ENCODE results near the gene RSPH10B2. TPM values are rescaled to one million over a fixed set of nuclear protein-coding genes. Genes with fewer than 3 reads are reported as not detected.
"Not testable (repeated sequence)": the region's sequence is repeated elsewhere in the genome, so short reads cannot be mapped to it uniquely, and the experiment has no call there.

The RSPH10B2 gene
- 0.07 and 0.23 TPM in 2 replicates for total RNA-seq

DNA sequence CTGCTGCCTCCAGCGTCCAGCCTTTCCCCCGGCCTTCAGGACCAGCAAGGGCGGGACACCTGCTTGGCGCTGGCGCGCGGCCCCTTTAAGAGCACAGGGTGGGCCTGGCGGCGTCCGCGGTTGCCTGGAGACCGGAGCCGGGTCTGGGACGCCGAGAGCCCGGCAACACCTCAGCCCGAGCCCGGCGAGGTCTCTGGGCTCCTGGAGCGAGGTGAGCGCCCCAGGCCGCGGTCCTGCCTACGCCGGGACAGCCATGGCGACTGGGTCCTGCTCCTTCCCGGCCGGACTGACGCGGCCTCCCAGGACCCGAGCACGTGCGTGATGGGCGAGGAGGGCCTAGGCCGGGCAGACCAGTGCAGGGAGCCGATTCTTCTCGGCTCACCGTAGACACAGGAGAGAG is at the start of gene RSPH10B2:
Gene RSPH10B2 (plus strand): TSS at position 140 of the 400 bp plus-strand sequence. CDS start 3,575 bp downstream, outside the sequence.
- DNase-seq (ENCODE audit: low read depth); H3K4me3 ChIP-seq (ENCODE audit: low read depth, low read length): not testable (repeated sequence)

- peak overlapping the region; percentile 99 for H3K4me3 ChIP-seq (ENCODE audit: low read depth, low read length)
- no peak for DNase-seq (ENCODE audit: low read depth)
- TF ChIP-seq, protein P1, sequence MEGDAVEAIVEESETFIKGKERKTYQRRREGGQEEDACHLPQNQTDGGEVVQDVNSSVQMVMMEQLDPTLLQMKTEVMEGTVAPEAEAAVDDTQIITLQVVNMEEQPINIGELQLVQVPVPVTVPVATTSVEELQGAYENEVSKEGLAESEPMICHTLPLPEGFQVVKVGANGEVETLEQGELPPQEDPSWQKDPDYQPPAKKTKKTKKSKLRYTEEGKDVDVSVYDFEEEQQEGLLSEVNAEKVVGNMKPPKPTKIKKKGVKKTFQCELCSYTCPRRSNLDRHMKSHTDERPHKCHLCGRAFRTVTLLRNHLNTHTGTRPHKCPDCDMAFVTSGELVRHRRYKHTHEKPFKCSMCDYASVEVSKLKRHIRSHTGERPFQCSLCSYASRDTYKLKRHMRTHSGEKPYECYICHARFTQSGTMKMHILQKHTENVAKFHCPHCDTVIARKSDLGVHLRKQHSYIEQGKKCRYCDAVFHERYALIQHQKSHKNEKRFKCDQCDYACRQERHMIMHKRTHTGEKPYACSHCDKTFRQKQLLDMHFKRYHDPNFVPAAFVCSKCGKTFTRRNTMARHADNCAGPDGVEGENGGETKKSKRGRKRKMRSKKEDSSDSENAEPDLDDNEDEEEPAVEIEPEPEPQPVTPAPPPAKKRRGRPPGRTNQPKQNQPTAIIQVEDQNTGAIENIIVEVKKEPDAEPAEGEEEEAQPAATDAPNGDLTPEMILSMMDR (conservative IDR thresholded peaks at IDR 0.05; ENCODE audit: low read depth, low read length): no peak
Observed at GRCh38 chr7:6705959-6706665, 47.8 kb upstream of the RSPH10B2 start.

DNA sequence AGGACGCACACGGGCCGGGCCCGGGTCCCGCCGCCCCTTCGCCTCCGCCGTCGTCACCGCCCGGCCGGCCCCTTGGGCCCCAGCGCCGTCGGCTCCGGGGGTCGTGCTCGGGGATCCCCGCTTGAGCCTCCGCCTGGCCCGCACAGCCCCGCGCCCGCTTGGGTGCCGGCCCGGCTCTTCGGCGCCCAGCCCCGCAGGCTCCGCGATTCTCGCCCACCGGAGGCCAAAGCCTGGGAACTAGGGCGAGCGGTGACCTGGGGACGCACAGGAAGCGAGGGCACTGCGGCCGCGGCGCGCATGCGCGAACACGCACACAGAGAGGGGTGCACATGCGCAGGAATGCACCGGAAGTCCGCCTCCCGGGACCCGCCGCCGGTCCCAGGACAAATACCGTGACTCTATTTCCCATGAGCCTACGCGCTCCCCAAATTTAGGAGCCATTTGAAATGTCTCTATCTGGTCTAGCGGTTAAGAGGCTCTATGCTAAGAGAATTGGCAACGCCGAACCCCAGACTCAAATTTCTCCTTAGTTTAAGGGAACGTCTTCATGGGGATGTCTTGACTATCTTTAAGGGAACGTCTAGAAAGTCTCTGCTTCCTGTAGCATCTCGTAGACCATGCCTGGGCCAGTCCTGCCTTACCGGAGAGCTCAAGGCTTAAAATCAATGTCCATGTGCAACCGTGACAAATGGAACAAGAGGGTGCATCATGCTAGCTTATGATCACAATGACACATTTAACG is 47.1 kb upstream of the RSPH10B2 start, which contains the start of gene ZNF12:
Gene ZNF12 (minus strand): TSS at position 282 of the 742 bp plus-strand sequence. CDS start 1,774 bp downstream, outside the sequence.
- TF ChIP-seq, protein P1 (conservative IDR thresholded peaks at IDR 0.05; ENCODE audit: low read depth, low read length): no peak
- DNase-seq (ENCODE audit: low read depth): peak; percentile 45
- H3K4me3 ChIP-seq (ENCODE audit: low read depth, low read length): peak within 1 kb of the TSS; percentile 99

GRCh38 chr7:6708304-6708703 is 45.6 kb upstream of the RSPH10B2 start:
- no peak for DNase-seq (ENCODE audit: low read depth)
- no peak overlapping the region for H3K4me3 ChIP-seq (ENCODE audit: low read depth, low read length)
- TF ChIP-seq, protein P1 (conservative IDR thresholded peaks at IDR 0.05; ENCODE audit: low read depth, low read length): no peak

GRCh38 chr7:6709808-6710207 is 44.1 kb upstream of the RSPH10B2 start:
- TF ChIP-seq, protein P1 (conservative IDR thresholded peaks at IDR 0.05; ENCODE audit: low read depth, low read length): no peak
- no peak for DNase-seq (ENCODE audit: low read depth)
- no peak overlapping the region for H3K4me3 ChIP-seq (ENCODE audit: low read depth, low read length)

- no peak for DNase-seq (ENCODE audit: low read depth)
- no peak overlapping the region for H3K4me3 ChIP-seq (ENCODE audit: low read depth, low read length)
- TF ChIP-seq, protein P1 (conservative IDR thresholded peaks at IDR 0.05; ENCODE audit: low read depth, low read length): no peak
Observed at GRCh38 chr7:6714360-6714759, 39.5 kb upstream of the RSPH10B2 start.

DNA sequence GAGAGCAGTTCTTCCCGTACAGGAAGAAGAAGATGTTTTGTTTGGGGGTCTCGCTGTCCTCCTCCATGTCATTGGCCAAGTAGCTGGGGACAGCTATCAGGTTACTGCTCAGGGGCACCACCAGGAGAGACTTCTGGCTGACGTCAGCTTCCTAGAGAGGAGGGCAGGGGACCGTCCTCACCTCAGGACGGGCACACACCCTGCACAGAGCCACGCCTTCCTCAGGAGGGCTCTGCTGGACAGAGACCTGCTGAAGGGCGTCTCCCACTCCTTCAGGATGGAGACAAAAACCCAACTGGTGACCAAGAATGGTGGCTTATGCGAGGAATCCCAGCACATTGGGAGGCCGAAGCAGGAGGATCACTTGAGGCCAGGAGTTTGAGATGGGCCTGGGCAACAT is 38.0 kb upstream of the RSPH10B2 start:
- not testable (repeated sequence) for DNase-seq (ENCODE audit: low read depth); H3K4me3 ChIP-seq (ENCODE audit: low read depth, low read length)

All from epithelial cell of proximal tubule (primary cell).